Measurements from ENCODE around the gene PLCD3.

Gene PLCD3

GRCh38 chr17:45116434-45117016 is 15.8 kb downstream of the PLCD3 start:
- no peak for DNase-seq

DNA sequence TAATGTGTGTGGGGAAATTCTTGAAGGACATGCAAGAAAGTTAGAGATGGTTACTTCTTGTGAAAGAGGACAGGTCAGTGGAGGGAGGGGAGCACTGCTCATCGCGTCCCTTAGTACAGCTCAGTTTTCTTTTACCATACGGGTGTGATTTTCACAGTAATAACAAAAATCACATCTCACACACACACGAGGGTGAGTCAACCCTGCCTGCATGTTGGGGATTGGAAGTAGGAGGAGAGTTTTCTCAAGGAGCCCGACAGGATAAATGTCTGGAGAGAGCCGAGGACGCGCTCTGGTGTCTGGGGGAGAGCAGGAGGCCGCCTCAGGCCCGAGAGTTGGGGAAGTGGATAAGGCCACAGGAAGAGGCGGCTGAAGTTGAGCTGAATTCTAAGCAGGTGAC is 16.4 kb downstream of the PLCD3 start:
- no peak for DNase-seq

GRCh38 chr17:45115015-45115625 is 17.2 kb downstream of the PLCD3 start:
- no peak for DNase-seq

GRCh38 chr17:45114117-45114932 is 18.0 kb downstream of the PLCD3 start:
- no peak for DNase-seq

GRCh38 chr17:45113424-45113754 is 18.9 kb downstream of the PLCD3 start:
- DNase-seq, result no peak

- DNase-seq, result no peak
These were observed 19.5 kb downstream of the PLCD3 start for GRCh38 chr17:45112559-45113423.

DNA sequence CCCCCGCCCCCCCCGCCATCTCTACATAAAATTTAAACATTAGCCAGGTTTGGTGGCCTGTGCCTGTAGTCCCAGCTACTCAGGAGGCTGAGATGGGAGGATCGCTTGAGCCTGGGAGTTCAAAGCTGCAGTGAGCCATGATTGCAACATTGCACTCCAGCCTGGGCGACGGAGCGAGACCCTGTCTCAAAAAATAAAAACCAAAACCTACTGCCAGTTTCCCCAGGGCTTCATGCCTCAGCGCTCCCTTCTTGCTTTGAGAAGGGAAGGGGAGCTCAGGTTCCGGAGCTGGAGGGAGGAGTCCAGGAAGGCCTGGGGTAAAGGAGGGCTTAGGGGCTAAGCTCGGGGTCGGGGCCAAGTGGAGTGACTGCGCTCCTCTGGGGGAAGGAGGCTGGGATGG is 20.5 kb downstream of the PLCD3 start:
- no peak for DNase-seq

GRCh38 chr17:45110676-45111611 is 21.4 kb downstream of the PLCD3 start:
- DNase-seq, result no peak

DNA sequence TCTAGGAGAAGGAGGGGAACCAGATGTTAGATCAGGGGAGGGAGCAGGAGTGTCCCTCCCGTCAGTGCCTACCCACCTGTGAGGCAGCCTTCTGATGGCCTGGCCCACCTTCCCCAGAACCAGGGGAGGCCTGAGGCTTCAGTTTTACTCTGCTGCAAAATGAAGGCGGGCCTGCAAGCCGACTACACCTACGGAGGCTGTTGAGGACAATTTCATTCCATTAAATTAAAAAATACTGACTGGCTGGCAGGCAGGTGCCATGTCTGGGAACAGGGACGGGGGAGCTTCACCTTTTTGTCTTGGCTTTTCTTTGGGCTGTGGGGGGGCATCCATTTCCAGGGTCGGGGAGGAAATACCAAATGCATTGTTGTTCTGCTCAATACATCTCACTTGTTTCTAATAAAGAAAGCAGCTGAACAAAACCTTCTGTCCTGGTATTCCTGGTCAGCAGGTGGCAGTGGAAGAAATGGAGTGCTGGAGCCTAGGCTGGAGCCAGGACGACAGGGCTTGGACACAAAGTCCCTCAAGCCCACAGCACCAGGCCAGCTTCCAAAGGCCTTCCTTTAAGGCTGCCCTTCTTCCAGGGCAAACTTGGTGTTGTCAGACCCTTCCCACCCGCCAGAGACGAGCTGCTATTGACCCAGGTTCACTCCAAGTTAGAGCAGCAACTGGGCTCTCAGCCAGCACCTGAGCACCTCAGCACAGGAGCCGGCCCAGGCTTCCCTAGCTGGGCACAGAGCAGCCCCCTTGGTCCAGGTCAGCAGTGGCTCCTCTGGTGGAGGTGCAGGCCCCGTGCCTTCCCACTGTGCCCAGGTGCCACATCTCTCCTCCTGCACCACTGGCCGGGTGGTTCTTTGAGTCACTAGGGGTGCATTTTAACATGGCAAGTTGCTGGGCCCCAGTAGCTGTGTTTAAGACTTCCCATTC is 23.5 kb downstream of the PLCD3 start:
- no peak for DNase-seq

DNA sequence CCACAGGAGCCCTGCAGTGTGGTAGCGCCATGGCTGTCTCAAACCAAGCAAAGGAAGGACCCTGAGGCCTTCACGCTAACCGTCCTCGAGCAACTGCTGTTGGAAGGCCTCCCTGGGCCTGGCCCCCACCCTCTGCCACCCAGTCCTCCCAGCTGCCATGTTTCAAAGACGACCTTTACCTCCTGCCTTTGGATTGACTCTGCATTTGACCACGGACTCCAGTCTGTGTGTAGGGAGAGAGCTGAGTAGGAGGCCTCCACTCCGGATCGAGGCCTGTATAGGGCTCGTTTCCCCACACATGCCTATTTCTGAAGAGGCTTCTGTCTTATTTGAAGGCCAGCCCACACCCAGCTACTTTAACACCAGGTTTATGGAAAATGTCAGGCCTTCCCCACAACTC is 24.3 kb downstream of the PLCD3 start:
- DNase-seq, result no peak

DNA sequence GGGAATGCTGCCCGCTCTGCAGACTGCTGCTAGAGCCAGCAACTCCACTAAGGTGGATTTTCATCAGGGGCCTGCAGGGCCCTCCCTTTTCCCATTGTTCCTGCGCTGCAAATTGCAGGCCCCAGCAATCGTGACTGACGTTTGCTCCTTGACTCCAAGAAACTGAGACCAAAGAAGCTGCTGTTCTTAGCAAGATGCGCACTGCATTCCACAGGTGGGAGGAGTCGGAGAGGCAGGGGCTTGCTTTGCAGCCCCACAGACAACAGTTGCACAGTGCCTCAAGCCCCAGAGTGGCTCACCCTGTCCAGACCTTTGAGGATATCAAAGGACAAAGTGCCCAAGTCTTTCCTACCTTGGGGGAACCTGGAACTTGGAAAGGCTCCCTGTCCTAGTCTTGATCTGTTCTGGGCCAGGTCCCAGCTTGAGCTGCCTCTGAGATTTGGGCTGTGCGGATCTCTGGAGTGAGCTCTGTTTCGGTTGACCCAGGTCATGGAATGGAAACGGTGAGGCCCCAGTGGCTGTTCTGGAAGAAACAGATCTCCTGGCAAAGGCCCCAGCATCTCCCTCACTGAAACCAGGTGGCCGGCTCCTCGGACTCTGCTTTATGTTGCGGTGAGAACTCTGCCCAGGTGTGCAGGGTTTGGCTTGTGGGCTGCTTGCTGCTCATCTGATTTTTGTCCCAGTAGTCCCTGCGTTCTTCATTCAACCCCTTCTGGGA is 24.9 kb downstream of the PLCD3 start:
- DNase-seq, result no peak

- no peak for DNase-seq
These were observed 25.7 kb downstream of the PLCD3 start for GRCh38 chr17:45106582-45106981.

DNA sequence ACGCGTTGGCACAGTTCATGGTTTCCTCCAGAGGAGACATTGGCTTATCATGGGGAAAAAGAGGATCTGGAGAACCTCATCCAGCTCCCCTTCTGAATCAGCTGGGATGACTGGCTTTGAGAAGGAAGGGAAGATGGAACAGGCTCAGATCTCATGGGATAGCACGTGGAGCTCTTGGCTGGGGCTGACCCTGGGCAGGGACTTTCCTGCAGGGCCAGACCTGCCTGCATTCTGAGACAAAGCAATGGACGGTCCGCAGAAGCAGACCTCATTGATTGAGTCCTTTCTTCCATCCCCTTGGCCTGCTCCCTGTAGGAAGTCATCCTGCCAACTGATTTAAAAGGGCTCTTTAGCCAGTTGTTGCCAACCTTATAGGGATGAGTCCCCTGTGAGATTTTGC is 26.2 kb downstream of the PLCD3 start:
- DNase-seq, result no peak

GRCh38 chr17:45104907-45105624 is 27.2 kb downstream of the PLCD3 start:
- DNase-seq, result no peak

GRCh38 chr17:45104497-45104896 is 27.8 kb downstream of the PLCD3 start:
- no peak for DNase-seq

DNA sequence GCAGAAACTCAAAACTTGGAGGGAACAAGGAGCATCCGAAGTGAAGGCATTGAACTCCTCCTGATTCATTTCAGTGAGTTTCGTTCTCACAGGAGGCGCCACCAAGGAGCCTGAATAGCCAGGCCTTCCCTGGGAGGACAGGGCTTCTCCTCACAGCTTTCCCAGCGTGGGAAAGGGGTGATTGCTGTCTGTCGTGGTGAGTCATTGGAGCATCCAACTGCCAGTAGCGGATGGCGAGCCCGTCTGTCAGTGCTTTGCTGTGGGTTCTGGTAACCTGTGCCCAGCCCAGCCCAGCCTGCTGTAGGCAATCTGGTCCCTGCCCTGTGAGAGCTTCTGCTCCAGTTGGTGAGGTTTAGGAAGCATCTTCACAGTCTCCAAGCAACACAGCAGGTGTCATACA is 28.3 kb downstream of the PLCD3 start:
- no peak for DNase-seq

DNA sequence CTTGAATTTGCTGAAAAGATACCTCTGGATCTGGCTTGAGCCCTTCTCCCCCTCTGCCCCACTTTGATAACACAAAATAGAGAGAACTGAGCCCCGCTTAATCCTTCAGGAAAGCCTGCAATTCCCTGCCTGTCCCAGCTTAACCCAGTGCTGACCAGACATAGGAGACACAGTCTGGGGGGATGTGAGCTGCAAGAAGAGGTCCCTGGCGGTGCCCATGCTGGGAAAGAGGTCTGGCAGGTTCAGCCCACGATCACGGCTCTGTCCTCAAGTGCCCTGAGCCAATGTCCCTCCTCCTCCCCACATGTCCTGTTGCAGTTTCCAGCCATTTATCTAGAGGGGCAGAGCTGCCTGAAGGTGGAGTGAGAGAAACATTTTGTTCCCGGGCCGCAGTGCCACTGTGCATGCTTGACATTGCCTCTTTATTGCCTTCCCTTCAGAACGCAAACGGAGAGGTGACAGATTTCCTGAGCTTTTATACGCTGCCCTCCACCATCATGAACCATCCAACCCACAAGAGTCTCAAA is 29.0 kb downstream of the PLCD3 start:
- no peak for DNase-seq

DNA sequence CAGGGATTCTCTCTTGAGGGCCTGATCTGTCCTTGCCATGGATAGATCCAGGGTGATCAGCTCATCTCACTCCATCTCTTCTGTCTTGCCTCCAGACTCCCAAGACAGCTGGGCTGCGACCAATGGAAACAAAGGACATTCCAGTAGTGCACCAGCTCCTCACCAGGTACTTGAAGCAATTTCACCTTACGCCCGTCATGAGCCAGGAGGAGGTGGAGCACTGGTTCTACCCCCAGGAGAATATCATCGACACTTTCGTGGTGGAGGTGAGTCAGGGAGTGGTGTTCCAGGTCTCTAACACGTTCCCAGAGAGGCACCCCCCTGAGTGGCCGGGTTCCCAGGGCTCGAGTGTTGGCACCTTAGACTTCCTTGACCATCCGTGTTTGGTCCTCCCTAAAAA is 29.5 kb downstream of the PLCD3 start:
- DNase-seq, result no peak
